DND-41 (cell line): ENCODE data around the gene SCMH1.

ENCODE experiments used
- EZH2 ChIP-seq: IDR thresholded peaks from 3 replicates; pipeline ENCODE4 v1.6.1; 2012; ENCODE audit warnings: borderline replicate concordance, low read depth, mild to moderate bottlenecking, moderate library complexity, low read length, inconsistent platforms; ENCODE audit not compliant: severe bottlenecking
- TF ChIP-seq, protein P1 (sequence below): IDR thresholded peaks from 2 replicates; pipeline ENCODE4 v1.5.1; 2012; ENCODE audit warnings: borderline replicate concordance, low read length, moderate library complexity, mild to moderate bottlenecking; ENCODE audit not compliant: poor library complexity, severe bottlenecking; ENCODE audit errors: extremely low read depth

DNA sequence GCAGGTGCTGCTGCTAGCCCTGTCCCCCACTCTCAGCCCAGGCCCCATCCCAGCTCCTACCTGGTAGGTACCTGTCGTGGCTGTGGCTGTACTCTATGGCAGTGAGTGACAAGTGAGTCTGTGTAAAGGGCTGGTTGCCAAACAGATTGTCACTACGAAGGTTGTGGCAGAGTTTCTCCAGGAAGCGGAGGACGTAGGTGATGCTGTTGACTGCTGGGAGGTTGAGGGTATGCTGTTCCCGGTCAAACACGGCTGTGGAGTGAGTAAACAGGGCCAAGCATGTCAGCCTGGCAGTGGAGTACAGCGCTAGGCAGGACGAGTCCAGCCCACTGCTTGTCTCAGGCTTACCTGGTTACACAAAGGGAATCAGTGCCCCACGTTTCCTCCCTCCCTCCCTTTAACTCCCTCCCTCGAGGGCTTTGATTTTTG lies 195.7 kb downstream of the SCMH1 start:
- TF ChIP-seq, protein P1, sequence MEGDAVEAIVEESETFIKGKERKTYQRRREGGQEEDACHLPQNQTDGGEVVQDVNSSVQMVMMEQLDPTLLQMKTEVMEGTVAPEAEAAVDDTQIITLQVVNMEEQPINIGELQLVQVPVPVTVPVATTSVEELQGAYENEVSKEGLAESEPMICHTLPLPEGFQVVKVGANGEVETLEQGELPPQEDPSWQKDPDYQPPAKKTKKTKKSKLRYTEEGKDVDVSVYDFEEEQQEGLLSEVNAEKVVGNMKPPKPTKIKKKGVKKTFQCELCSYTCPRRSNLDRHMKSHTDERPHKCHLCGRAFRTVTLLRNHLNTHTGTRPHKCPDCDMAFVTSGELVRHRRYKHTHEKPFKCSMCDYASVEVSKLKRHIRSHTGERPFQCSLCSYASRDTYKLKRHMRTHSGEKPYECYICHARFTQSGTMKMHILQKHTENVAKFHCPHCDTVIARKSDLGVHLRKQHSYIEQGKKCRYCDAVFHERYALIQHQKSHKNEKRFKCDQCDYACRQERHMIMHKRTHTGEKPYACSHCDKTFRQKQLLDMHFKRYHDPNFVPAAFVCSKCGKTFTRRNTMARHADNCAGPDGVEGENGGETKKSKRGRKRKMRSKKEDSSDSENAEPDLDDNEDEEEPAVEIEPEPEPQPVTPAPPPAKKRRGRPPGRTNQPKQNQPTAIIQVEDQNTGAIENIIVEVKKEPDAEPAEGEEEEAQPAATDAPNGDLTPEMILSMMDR, result no peak
- no peak for TF ChIP-seq EZH2
